HepG2 (cell line): ENCODE measurements around the gene CMC1.

Source experiments
- ATF2 ChIP-seq: sonication (generic); formaldehyde crosslinking; IDR thresholded peaks from 2 replicates; pipeline ENCODE4 v1.4.0; 2020; ENCODE audit warnings: missing genetic modification reagents
- MTA3 ChIP-seq: sonication (generic); formaldehyde crosslinking; IDR thresholded peaks from 2 replicates; pipeline ENCODE4 v1.4.0; 2020; ENCODE audit warnings: missing genetic modification reagents
- POLR2A ChIP-seq, 2 experiments: IDR thresholded peaks; 2 replicates each; pipeline ENCODE4 v1.6.1; 2011; ENCODE audit warnings: low read depth in 2 of 2, low read length in 2 of 2, mild to moderate bottlenecking in 1 of 2, moderate library complexity in 1 of 2; ENCODE audit not compliant: insufficient read depth in 1 of 2
- TAF1 ChIP-seq: sonication (generic); formaldehyde crosslinking; IDR thresholded peaks from 2 replicates; pipeline ENCODE4 v1.4.0; 2020; ENCODE audit warnings: missing genetic modification reagents
- ZNF563 ChIP-seq: sonication (generic); formaldehyde crosslinking; IDR thresholded peaks from 2 replicates; pipeline ENCODE4 v1.8.0; 2022; ENCODE audit warnings: mild to moderate bottlenecking, moderate library complexity, missing genetic modification reagents
- TF ChIP-seq, protein P1 (sequence below): sonication (generic); formaldehyde crosslinking; IDR thresholded peaks from one replicate; pipeline ENCODE4 v1.5.1; 2020; ENCODE audit warnings: mild to moderate bottlenecking, missing genetic modification reagents; ENCODE audit errors: not compliant biosample characterization
- TF ChIP-seq, protein P2 (sequence below): sonication (generic); formaldehyde crosslinking; IDR thresholded peaks from 2 replicates; pipeline ENCODE4 v1.5.0; 2020; ENCODE audit warnings: mild to moderate bottlenecking, missing genetic modification reagents, moderate library complexity
- TF ChIP-seq, protein P3 (sequence below): IDR thresholded peaks from 2 replicates; pipeline ENCODE4 v1.6.1; 2012; ENCODE audit warnings: inconsistent platforms

GRCh38 chr3:28212681-28213080 is 28.7 kb upstream of the CMC1 start:
- TF ChIP-seq, protein P1, sequence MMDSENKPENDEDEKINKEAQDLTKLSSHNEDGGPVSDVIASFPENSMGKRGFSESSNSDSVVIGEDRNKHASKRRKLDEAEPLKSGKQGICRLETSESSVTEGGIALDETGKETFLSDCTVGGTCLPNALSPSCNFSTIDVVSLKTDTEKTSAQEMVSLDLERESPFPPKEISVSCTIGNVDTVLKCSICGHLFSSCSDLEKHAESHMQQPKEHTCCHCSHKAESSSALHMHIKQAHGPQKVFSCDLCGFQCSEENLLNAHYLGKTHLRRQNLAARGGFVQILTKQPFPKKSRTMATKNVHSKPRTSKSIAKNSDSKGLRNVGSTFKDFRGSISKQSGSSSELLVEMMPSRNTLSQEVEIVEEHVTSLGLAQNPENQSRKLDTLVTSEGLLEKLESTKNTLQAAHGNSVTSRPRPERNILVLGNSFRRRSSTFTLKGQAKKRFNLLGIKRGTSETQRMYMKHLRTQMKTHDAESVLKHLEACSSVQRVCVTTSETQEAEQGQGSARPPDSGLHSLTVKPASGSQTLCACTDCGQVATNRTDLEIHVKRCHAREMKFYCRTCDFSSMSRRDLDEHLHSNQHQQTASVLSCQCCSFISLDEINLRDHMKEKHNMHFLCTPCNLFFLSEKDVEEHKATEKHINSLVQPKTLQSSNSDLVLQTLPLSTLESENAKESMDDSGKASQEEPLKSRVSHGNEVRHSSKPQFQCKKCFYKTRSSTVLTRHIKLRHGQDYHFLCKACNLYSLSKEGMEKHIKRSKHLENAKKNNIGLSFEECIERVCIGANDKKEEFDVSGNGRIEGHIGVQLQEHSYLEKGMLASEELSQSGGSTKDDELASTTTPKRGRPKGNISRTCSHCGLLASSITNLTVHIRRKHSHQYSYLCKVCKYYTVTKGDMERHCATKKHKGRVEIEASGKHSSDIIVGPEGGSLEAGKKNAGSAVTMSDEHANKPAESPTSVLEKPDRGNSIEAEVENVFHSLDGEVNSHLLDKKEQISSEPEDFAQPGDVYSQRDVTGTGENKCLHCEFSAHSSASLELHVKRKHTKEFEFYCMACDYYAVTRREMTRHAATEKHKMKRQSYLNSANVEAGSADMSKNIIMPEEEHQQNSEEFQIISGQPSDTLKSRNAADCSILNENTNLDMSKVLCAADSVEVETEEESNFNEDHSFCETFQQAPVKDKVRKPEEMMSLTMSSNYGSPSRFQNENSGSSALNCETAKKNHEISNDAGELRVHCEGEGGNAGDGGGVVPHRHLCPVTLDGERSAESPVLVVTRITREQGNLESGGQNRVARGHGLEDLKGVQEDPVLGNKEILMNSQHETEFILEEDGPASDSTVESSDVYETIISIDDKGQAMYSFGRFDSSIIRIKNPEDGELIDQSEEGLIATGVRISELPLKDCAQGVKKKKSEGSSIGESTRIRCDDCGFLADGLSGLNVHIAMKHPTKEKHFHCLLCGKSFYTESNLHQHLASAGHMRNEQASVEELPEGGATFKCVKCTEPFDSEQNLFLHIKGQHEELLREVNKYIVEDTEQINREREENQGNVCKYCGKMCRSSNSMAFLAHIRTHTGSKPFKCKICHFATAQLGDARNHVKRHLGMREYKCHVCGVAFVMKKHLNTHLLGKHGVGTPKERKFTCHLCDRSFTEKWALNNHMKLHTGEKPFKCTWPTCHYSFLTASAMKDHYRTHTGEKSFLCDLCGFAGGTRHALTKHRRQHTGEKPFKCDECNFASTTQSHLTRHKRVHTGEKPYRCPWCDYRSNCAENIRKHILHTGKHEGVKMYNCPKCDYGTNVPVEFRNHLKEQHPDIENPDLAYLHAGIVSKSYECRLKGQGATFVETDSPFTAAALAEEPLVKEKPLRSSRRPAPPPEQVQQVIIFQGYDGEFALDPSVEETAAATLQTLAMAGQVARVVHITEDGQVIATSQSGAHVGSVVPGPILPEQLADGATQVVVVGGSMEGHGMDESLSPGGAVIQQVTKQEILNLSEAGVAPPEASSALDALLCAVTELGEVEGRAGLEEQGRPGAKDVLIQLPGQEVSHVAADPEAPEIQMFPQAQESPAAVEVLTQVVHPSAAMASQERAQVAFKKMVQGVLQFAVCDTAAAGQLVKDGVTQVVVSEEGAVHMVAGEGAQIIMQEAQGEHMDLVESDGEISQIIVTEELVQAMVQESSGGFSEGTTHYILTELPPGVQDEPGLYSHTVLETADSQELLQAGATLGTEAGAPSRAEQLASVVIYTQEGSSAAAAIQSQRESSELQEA: no peak
- no peak for TF ChIP-seq ATF2 (CRISPR knock-in tag)
- TF ChIP-seq, protein P2, sequence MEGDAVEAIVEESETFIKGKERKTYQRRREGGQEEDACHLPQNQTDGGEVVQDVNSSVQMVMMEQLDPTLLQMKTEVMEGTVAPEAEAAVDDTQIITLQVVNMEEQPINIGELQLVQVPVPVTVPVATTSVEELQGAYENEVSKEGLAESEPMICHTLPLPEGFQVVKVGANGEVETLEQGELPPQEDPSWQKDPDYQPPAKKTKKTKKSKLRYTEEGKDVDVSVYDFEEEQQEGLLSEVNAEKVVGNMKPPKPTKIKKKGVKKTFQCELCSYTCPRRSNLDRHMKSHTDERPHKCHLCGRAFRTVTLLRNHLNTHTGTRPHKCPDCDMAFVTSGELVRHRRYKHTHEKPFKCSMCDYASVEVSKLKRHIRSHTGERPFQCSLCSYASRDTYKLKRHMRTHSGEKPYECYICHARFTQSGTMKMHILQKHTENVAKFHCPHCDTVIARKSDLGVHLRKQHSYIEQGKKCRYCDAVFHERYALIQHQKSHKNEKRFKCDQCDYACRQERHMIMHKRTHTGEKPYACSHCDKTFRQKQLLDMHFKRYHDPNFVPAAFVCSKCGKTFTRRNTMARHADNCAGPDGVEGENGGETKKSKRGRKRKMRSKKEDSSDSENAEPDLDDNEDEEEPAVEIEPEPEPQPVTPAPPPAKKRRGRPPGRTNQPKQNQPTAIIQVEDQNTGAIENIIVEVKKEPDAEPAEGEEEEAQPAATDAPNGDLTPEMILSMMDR (CRISPR knock-in tag): no peak
- no peak for TF ChIP-seq ZNF563 (CRISPR knock-in tag)
- no peak for TF ChIP-seq TAF1
- TF ChIP-seq MTA3: no peak
- TF ChIP-seq, protein P3, sequence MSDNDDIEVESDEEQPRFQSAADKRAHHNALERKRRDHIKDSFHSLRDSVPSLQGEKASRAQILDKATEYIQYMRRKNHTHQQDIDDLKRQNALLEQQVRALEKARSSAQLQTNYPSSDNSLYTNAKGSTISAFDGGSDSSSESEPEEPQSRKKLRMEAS: no peak
- no peak for TF ChIP-seq POLR2A (IDR thresholded peaks at IDR 0.05; ENCODE audit: insufficient read depth in 1 of 2, low read depth in 2 of 2, low read length in 2 of 2)
